HG03469 (cell line): ENCODE data around the gene SIX4.
A peak's percentile ranks its signal among the peaks of the same experiment; 100 is the strongest.
"Not testable (repeated sequence)": the region's sequence is repeated elsewhere in the genome, so short reads cannot be mapped to it uniquely, and the experiment has no call there.

Experiments
- ATAC-seq: cut with Tn5 transposase; IDR thresholded peaks from one replicate; pipeline ENCODE4 v1.9.1; 2021; ENCODE audit warnings: mild to moderate bottlenecking, moderate library complexity, moderate number of reproducible peaks; ENCODE audit not compliant: unreplicated experiment

Gene SIX4

DNA sequence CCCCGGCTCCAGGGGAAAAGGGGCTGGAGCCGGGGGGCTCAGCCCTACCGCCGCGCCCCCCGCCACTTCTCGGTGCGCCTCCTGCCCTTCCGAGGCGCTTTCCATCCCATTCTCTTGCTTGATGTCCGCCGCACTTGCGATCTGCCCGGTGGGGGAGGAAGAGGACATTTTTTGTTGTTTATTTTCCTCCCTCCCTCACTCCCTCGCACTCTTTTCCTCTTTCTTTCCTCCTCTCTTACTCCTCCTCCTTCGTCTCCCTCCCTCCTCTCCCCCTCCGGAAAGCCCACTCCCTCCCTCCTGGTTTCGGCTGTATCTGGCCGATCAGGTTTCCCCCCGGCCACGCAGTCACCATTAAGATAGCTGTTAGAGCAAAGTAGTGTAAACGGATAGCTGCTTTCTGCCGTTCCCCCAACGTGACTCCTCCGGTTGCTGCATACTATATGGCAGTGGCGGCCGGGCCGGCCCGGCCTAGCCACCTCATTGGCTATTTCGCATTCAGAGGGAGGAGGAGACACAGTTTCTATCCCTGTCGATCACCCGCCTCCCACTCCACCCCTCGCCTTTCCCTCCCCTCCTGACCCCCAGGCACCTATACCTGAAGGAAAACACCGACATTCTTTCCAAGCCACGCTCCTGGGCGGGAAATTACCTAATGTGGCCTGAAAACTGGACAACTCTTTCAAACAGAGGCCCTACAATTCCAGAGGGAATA lies at the start of gene SIX4:
TSS of gene SIX4 (minus strand) at position 445 of the 712 bp plus-strand sequence. CDS start at position 168, 277 bp downstream.
- no peak for ATAC-seq

DNA sequence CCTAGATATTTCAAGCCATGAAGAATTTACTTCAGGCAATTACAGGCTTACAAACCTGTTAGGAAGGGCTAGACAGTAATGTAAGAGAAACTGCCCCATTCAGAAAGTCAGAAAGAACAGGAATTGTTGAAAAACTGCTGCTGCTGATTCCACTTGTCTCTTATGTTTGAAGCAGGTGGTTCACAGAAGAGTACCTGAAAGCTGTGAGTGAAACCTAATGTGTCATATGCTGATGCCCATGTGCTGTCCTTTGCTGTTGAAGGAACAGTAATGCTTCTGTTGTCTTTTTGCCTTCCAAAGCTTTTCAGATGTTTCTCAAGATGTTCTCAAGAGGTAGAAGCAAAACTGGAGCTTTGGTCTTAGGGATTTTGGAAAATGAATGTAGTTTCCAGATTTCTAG lies 49.4 kb upstream of the SIX4 start:
- no peak for ATAC-seq

DNA sequence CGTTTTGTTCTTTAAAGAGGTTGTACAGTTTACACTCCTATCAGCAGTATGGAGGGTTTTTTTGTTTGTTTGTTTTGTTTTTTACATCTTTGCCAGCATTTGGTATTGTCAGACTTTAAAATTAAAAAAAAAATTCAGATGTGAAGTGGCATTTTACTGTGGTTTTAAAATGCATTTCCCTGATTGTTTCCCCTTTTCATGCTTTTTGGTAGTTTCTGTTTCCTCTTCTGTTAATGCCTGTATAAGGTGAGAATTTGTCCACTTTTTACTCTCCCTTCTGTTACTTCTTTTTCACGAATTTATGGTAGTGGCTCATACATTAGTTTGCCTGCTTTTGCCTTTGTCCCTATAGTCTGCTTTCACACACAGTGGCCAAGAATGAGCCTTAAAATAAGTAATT lies 47.0 kb upstream of the SIX4 start:
- ATAC-seq, result no peak

DNA sequence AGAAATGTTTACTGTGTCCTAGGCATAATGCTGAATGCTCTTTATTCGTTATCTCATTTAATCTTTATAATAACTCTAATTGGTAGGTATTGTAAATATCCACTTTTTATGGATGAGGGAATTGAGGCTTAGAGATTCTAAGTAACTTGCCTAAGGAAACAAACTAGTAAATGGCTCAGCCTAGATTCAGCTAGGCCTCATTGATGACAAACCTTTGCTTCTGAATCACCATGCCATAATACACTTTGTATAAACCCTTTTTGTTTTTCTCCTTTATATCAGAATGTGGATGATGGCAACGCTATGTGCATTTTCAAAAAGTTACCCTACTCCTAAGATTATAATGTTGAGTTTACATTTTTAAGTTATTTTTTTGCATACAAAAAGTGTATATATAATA lies 44.5 kb upstream of the SIX4 start:
- ATAC-seq, result no peak

DNA sequence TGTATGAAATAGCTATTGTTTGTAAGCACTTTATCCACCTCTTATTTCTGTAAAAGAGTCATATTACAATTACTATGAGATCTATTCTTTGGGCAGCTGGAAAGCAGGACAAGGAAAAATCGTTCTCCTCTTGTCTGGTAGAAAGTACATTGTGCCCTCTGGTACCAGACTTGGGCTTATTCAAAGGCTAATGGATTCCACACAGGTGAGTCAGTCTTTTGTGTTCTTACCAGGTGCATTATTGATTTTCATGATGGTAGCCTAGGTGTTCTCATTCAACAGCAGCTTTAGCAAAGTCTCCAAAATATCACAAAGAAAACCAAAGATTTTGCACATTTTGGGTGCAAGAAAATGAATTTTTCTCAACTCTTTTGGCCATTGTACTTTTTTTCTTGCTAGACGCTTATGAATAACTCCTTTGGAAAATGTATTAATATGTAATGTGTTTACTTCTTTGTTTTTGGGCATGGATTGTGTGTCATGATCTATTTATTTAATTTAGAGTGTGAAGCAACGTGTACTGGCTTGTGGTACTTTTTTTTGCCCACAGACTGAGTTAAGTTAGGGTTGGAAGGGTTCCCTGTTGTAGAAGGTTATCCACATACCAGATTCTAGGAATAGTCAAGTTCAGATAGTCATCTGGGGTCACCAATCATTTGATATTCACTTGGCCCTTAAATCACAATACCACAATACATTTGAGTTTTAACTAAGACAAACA lies 36.7 kb upstream of the SIX4 start:
- ATAC-seq, result no peak

DNA sequence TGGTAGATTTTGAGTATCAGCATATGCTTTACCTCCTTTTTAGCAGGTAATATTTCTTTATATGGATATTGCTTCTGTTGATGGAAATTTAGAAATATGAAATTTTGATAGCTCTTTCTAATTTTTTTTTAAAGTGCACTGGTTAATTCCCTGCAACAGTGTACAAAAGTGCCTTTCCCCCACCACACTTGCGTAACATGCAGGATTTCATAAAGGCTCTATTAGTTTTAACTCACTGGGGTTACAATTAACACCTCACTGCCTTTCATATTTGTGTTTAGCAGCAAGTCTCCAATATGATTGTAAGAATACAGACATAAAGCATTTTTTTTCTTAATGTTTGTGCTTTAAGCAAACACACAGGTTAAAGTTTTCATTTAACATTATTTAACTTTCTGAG lies 36.1 kb upstream of the SIX4 start:
- no peak for ATAC-seq

DNA sequence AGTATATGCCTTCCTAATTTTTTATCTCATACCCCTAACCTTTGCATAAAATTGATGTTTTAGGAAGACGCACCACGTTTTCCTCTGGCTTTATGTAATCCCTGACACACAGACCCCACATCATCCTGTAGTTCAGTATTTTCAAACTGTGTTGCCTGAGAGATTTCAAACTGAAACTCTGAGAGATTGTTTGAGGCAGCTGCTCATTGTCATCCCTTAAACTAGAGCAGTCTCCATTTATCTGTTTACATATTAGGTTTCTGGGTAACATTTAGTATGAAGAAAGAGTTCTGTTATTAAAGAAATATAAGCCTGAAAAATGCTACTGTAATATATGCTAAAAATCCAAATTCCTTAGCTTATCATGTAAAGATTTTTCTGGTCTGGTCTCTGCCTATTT lies 34.7 kb upstream of the SIX4 start:
- ATAC-seq, result no peak

DNA sequence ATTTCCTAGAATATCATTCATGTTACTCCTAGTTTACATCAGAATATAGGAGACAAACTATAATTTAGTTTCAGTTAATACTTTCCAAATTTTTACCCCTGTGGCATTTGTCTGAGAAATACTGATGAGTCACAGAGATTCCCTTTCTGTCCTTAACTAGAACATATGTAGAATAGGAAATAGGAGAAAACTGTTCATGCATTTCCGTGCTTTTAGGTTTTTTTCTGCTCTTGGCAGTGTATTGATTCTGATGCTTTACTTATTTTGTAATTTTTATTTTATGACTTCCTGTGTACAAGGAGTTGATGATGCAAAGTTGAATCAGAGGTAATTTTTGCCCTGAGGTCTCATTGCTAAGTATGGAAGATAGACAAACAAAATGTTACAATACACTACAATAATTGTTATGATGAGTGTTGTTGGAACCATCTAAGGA lies 33.4 kb upstream of the SIX4 start:
- no peak for ATAC-seq

DNA sequence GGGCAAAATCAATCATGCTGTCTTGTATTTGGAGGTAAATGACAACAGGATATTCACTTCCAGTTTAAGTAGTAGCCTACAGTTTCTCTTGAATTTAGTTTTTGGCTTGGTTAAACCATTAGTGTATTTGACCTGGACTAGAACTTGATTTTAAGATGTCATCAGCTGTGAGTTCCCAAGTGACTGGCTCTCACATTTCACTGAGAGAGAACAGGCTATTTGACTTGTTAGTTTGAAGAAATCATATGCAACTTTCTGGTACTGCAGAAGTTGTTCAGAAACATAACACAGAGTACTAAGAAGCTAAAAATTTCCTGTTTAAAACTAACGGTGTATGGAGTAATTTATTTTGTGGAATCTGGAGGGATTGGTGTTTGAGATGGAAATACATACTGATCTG lies 32.7 kb upstream of the SIX4 start:
- ATAC-seq, result no peak

DNA sequence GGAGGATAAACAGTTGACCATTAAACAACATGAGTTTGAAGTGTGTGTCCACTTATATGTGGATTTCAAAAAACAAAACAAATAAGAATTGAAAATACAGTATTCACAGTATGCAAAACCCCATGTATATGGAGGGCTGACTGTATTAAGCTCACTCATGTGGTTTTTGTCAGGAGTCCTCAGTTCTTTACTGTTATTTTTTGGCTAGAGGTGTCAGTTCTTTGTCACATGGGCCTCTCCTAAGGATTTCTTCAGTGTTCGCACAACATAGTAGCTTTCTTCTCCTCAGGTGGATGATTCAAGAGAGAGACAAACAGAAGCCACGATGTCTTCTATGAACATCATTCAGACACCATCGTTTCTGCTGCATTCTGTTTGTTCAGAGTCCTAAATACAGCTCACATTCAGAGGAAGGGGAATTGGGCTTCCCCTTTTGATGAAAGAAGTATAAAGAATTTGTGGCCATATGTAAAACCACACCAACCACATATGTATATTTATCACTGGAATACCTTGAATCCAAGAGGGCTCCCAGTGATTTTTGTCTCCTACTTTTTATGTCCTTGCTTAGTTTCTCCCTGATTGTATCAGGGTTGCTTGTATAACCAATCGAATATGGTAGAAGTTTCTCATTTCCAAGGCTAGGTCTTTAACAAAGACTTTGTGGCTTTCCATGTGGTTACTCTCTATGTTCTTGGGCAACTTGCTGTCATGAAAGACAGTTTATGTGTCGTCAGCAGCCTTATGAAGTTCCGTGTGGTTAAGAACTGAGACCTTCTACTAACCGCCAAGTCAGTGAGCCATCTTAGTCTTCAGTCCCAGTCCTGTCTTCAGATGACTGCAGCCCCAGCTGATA lies 29.3 kb upstream of the SIX4 start:
- ATAC-seq, result peak; percentile 99

DNA sequence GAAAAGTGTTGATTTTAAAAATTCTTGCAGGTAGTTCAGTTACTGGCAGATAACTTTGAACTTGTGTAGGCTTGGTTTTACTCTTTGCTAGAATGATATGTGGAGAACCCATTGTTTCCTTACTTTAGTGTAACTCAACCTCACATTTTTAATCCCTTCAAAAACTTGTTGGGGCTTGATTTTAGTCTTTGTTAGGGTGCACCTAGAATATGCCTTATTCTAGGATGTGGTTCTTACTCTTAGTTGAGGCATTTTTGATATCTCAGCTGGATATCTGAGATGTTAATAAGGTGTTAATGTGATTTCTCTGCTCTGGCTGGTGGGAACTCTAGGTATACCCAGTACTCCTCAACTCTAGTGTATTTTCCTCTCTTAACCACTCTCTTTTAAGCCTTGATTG lies 20.4 kb upstream of the SIX4 start:
- no peak for ATAC-seq

DNA sequence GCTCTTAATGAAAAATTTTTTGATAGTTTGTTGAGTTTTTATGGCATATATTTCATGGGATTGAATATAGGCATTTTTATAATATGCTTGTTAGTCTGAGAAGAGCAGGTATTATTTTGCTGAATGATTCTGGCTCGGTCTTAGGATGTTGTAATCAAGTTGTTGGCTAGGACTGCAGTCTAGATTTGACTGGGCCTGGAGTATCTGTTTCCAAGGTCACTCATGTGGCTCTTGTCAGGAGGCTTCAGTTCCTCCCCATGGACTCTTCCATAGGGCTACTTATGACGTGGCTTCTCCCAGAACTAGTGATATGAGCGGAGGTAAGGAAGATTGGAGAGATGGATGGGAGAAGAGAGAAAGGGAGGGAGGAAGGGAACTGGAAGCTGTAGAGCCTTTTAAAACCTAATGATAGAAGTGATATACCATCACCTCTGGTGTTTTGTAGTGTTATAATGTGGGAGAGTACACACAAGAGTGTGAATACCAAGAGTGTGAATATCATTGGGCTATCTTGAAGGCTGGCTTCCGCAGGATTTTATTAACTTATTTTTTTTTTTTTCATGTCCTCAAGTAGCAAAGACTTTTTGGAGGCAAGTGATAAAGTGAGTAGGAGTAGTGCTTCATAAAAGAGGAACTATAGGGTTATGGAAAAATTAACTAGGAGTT lies 14.8 kb upstream of the SIX4 start:
- no peak for ATAC-seq

DNA sequence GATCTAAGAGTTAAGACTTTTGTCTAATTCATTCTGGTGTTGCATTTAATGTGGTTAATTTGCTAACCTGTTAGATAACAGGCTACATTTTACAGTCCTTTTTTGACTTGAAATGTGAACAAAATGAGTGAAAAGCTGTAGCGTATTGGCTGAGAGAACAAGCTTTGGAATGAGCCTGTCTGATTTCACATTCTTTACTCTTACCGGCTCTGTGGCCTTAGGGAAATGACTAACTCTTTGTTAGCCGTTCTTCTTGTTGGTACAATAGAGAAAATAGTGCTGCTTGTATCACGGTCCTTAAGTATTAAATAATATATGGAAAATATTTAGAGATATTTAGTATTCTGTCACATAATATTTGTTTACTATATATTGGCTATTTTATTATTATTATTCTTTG lies 12.3 kb upstream of the SIX4 start:
- ATAC-seq, result no peak

DNA sequence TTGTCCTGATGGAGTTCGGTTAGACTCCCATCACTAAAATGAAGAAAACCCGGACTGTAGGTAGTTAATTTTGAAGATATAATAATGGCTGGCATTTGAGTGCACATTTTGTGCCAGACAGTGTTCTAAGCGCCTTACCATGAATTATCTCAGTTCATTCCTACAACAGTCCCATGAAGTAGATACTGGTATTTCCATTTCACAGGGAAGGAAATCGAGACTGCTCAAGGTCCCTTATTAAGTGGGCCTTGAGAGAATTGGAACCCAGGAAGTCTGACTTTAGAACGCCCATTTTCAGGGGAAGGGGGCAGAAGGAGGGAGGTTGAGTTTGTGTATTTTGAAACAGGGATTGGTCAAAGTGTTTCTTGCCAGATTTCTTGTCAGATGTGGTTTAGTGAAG lies 11.3 kb upstream of the SIX4 start:
- ATAC-seq, result no peak

DNA sequence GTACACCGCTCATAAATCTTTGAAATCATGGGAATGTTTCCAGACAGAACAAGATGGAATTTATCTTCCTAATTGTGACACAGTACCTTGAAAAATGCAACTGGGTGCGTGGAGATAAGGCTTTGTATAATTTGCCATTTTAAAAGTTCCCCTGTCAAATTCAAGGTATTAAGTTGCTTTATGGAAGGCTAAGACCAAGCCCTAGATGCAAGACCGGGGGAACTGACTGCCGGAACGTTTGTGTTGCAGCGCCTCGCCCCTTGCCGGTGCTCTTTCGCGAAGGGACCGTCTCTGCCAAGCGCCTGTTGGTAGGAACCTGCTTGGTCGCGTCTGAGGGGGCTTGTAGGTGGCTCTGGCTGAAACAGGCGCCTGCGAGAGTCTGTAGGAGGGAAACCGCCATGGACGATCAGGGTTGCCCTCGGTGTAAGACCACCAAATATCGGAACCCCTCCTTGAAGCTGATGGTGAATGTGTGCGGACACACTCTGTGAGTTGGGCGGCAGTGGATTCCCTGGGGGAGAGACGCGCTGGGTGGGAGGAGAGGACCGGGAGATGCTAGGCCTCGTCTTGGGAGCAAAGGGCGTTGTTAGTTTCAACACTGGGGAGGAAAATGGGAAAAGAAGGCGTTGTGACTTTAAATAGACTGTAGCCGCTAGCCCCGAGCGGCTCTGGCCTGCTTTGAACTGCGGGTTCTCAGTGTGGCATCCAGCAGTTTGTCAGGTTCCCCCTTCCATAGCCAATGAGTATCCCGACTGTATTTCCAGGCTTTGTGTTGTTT lies 10.5 kb upstream of the SIX4 start, which contains the start of gene MNAT1:
TSS of gene MNAT1 (plus strand) at position 297 of the 778 bp plus-strand sequence. CDS start at position 399, 102 bp downstream.
- ATAC-seq, result peak; percentile 79

DNA sequence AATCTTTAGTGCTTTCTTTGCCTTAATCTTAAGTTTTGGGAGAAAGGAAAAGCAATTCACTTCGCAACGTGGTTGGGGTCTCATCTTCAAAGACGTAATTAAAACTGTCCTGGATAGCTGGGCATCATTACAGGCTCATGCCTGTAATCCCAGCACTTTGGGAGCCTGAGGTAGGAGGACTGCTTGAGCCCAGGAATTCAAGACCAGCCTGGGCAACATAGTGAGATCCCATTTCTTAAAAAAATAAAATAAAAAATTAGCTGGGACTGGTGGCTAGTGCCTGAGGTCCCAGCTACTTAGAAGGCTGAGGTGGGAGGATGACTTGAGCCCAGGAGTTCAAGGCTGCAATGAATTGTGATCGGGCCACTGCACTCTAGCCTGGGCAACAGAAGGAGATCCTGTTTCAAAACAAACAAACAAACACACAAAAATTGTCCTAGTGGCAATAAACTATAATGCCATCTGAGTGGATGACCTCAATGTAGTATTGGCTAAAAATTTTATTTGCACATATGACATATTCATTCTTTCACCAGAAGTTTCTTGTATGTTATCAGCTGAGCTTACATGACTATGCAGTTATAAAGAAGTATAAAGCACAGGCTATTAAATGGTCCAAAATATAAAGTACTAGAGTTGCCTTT lies 8.8 kb upstream of the SIX4 start:
- no peak for ATAC-seq

DNA sequence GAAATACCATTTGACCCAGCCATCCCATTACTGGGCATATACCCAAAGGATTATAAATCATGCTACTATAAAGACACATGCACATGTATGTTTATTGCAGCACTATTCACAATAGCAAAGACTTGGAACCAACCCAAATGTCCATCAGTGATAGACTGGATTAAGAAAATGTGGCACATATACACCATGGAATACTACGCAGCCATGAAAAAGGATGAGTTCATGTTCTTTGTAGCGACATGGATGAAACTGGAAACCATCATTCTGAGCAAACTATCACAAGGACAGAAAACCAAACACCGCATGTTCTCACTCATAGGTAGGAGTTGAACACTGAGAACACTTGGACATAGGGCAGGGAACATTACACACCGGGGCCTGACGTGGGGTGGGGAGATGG lies 7.1 kb upstream of the SIX4 start:
- ATAC-seq, result not testable (repeated sequence)

DNA sequence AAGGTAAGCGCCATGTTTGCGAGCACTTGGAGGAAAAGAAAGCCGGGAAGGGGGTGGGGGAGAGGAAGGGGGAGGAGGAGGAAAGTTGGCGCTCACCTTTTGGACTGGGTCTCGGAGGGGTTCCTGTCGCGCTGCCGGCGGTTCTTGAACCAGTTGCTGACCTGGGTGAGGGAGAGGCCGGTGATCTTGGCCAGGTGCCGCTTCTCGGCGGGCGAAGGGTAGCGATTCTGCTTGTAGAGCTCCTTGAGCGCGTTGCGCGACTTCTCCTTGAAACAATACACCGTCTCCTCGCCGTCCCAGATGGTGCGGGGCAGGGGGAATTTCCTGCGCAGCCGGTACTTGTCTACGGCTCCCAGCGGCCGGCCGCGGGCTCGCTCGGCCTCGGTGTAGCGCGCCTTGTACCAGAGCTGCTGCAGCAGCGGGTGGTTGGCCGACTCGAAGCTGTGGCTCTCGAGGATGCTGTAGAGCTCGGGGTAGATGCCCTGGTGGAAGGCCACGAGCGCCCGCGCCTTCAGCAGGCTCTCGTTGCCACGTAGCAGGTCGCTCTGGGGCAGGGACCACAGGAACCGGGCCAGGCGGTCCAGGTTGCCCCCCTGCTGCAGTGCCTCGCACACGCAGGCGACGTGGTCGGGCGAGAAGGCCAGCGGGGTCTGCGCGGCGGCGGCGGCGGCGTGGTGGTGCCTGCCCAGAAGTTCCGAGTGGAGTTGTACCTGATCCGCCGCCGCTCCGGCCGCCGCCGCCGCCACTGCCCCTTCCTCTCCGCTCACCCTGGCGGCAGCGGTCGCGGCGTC lies 840 bp downstream of the SIX4 start:
- ATAC-seq, result no peak
